HG03439 (cell line): ENCODE measurements around the gene HSP90AB1.

Source experiments
- ATAC-seq: cut with Tn5 transposase; IDR thresholded peaks from one replicate; pipeline ENCODE4 v1.9.1; 2021; ENCODE audit warnings: mild to moderate bottlenecking, moderate library complexity; ENCODE audit not compliant: unreplicated experiment

Gene HSP90AB1

DNA sequence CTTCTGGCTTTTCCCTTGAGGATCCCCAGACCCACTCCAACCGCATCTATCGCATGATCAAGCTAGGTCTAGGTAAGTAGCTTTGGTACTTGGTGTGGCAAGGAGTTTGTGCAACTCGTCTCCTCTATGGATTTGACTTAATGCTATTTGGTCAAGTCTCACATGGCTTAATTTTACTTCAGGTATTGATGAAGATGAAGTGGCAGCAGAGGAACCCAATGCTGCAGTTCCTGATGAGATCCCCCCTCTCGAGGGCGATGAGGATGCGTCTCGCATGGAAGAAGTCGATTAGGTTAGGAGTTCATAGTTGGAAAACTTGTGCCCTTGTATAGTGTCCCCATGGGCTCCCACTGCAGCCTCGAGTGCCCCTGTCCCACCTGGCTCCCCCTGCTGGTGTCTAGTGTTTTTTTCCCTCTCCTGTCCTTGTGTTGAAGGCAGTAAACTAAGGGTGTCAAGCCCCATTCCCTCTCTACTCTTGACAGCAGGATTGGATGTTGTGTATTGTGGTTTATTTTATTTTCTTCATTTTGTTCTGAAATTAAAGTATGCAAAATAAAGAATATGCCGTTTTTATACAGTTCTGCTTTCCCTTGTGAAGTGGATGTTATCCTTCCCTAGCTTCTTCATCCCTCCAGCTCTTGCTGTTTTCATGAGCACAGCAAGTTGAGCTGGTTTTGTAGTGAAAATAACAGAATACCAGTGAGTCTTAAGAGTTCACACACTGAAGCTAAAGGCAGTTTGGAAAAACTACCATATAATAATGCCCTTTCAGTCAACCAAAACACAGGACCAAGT lies 6.6 kb downstream of the HSP90AB1 start:
- no peak for ATAC-seq

GRCh38 chr6:44254191-44255104 lies 7.5 kb downstream of the HSP90AB1 start:
- no peak for ATAC-seq

DNA sequence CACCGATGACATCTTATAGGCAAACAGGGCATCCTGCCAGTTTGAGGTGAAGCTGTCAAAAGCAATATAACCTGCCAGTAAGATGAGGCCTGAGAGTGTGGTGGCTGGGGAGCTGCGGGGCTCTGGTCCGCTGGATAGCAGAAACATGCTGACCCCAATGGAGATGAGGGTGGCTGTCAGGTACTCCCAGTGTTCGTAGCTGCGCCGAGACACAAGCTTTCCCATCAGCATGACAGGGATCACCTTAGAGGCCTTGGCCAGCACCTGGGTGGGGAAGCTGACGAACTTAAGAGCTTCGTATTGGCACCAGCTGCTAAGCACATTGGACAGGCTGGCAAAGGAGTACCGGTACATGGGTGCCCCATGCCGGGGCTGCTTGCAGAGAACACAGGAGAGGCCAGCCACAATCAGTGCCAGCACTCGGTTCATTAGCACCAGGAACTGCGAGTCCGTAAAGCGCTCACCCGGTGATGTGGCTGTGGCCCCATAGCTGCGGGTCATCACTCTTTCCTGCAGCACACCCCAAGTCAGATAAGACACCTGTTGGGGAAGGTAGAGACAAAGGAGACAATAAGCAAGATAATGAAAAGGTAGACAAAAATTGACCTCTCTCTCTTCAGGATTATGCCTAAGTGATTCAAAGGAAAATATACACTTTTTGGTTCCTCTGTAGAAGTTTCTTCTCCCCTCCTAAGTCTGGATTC lies 8.4 kb downstream of the HSP90AB1 start:
- ATAC-seq = no peak

GRCh38 chr6:44255871-44256774 lies 9.2 kb downstream of the HSP90AB1 start:
- ATAC-seq = no peak

DNA sequence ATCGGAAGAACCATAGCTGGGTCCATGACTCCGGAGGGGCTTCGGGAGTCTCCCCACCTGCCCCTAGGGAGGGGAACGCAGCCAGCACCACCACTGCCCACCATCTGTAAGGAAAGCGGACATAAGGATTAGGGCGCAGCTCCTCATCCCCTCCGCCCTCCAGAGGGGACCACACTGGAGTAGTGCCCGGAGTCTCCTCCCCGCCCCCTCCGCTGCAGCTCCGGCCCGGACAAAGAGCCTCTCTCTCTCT lies 9.8 kb downstream of the HSP90AB1 start:
- peak; percentile 15 for ATAC-seq

GRCh38 chr6:44257025-44257752 lies 10.3 kb downstream of the HSP90AB1 start, which contains the start of gene SLC35B2:
TSS of gene SLC35B2 (minus strand) at chr6:44257528. CDS start at chr6:44257410, 118 bp downstream.
- peak; percentile 42 for ATAC-seq

DNA sequence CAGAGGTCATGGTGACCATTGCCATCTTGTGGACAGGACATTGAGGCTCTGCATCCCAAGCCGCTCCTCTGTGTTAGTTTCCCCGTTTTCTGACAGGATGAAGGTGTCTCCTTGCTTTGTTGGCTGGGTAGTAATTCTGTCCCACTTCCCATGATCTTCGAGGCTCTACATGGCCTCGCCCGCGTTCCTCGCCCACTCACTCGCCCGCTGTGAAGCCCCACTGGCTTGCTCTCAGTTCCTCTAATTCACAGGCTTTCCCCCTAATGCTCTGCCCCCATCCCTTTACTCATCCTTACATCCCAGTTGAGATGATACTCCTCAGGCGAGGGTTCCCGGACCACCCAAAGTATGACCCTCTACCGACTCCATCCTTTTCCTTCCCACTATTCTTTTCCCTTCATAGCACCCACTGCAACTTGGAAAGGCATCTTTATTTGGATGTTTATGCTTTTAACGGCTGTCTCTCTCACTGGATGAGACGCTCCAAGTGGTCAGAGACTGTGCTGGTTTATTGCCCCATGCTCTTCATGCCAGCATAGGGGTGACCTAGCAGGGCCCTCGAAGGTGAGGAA lies 10.9 kb downstream of the HSP90AB1 start:
- peak; percentile 13 for ATAC-seq

GRCh38 chr6:44258325-44258863 lies 11.5 kb downstream of the HSP90AB1 start:
- ATAC-seq = no peak

DNA sequence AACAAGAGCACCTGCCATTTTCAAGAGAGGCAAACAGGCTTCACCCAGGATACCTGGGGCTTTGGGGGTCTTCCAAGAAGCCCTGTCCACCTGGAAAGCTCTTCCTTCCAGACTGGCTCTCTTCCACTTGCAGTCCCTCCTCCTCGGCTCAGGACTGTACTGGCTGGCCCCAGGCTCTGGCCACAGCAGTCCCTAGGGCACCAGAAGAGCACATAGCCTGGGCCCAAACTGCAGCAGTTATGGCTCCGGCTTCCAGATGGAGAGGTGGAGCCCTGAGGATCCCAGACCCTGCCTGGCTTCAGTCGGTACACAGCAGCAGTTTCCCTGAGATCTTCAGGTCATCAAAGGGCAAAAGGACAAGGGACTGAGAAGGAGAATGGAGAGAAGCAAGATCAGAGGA lies 12.0 kb downstream of the HSP90AB1 start:
- no peak for ATAC-seq

DNA sequence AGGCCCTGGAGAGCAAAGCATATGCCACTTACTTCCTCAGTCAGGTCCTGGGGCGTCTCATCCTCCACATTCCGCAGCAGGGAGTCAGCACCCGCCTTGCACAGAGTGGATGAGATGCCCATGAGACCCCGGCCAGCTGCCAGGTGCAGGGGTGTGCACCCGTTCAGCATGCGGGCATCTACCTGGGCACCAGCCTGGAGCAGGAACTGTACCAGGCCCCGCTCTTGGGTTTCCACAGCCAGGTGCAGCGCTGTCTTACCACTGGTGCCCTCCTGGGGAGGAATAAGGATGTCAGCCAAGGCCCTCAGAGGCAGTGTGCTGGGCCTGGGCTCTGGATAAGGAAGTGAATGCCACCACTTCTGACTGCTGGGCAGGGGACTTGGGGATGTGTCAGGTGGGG lies 13.1 kb downstream of the HSP90AB1 start:
- no peak for ATAC-seq

DNA sequence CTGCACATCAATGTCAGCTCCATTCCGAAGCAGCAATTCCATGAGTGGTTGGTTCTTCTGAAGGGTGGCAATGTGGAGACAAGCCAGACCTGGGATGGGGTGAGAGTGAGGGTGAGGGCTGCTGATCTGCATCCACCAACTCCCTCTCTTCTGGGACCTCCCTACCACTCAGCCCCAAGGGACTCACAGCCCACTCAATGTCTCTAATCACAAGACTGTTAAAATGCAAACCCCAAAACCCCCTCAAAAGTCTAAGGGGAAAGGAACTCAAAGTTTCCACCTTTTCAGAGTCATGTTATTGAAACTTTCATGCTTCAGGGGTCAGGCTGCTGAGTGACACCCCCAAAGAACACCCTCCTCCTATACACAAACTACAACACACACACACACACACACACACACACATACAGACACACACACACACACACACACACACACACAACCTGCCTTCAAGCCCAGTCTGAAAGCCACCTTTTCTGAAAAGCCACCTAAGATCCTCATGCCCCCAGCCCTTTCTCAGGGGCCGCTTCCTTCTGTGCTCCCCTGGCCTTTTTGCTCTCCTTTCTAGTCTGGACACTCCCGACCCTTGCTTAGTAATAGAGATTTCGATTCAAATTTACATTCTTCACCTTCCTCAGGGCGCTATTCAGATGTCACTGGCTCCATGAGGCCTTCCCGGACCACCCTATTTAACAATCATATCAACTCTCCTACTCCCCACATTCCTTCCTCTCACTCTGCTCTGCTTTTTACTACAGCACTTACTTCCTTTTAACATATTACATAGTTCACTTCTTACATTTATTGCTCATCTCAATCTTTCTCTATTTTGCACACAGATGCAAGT lies 13.8 kb downstream of the HSP90AB1 start:
- no peak for ATAC-seq

GRCh38 chr6:44261581-44261980 lies 14.7 kb downstream of the HSP90AB1 start:
- no peak for ATAC-seq

DNA sequence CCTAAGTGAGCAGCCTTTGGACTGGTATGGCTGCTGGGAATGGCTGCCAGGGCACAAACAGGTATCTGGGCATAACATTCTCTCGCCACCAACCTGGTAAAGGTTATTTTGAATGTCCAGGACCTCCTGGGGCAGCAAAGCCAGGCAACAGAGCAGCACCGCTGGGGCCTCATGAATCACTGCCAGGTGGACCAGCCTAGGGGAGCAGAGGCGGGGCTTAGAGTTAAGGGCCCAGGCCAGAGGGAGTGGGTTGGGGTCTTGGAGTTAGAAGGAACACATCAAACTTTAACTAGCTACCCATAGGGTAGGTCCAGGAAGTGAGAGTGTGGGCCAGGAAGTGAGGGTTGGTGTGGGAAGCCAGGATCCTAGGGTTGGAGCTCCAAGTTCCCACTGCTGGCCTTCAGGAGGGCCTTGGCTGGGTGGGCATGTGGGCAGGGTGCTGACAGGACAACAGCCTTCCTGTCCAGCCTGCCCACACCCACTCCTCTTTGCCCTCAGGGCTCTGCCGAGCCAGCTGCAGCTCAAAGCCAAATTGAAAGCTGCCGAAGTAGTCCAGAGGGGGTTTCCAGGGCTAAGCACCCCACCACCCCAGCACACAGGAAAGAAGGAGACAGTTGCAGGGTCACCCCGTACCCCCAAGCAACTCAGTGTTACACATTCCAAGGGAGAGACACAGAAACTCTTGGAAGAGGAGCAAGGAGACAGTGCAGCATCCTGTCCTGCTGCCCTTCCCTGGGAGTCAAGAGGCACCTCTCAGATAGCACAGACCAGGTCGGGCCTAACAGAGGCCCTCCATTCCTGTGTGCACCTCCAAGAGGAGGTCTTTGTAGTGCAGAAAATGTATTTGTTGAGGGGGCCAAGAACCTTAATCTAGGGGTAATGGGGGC lies 15.8 kb downstream of the HSP90AB1 start:
- ATAC-seq = no peak

DNA sequence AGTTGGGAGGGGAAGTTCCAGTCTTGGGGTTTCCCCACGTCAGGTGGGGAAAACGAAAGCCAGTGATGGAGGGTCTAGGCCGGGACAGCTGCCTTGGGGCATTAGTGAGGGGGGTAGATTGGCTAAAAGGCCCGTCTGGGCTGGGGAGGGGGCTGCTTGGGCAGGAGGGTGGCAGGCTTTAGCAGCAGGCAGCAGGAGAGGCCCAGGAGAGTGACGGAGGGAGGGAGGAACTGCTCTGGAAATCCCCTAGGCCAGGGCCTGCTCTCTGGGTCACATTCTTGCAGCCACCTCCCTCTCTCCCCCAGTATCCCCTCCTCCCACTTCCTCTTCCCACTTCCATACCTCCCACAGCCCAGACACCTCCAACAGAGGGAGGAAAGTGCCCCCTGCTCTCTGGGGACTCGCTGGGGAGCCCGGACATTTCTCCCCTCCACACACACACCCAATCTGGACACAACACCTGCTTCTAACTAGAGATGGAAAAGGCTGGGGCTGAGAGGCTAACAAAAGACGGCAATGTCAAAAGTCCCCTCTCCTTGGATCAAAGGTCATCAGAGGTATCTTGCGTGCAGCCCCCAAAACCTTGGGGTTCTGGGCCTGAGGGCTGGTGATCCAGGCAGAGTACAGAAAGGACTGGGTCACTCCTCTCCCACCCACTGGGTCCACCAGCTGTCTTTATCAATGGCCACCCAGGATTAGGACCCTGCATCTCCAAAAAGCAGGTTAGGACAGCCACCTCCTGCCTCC lies 16.6 kb downstream of the HSP90AB1 start:
- ATAC-seq = no peak

- no peak for ATAC-seq
Observed at GRCh38 chr6:44264154-44265006, 17.5 kb downstream of the HSP90AB1 start.
